ENCODE results near the gene PNISR.
"Not testable (repeated sequence)": the region's sequence is repeated elsewhere in the genome, so short reads cannot be mapped to it uniquely, and the experiment has no call there.

Gene PNISR, protein sequence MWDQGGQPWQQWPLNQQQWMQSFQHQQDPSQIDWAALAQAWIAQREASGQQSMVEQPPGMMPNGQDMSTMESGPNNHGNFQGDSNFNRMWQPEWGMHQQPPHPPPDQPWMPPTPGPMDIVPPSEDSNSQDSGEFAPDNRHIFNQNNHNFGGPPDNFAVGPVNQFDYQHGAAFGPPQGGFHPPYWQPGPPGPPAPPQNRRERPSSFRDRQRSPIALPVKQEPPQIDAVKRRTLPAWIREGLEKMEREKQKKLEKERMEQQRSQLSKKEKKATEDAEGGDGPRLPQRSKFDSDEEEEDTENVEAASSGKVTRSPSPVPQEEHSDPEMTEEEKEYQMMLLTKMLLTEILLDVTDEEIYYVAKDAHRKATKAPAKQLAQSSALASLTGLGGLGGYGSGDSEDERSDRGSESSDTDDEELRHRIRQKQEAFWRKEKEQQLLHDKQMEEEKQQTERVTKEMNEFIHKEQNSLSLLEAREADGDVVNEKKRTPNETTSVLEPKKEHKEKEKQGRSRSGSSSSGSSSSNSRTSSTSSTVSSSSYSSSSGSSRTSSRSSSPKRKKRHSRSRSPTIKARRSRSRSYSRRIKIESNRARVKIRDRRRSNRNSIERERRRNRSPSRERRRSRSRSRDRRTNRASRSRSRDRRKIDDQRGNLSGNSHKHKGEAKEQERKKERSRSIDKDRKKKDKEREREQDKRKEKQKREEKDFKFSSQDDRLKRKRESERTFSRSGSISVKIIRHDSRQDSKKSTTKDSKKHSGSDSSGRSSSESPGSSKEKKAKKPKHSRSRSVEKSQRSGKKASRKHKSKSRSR

GRCh38 chr6:99424761-99425646 is at the start of gene PNISR:
PNISR (minus strand) TSS chr6:99425308; CDS start chr6:99414659, 10,649 bp downstream.
- DNase-seq, result peak; percentile 90 to 96

- no peak for DNase-seq
Measured at GRCh38 chr6:99473730-99474129, 48.6 kb upstream of the PNISR start.

DNA sequence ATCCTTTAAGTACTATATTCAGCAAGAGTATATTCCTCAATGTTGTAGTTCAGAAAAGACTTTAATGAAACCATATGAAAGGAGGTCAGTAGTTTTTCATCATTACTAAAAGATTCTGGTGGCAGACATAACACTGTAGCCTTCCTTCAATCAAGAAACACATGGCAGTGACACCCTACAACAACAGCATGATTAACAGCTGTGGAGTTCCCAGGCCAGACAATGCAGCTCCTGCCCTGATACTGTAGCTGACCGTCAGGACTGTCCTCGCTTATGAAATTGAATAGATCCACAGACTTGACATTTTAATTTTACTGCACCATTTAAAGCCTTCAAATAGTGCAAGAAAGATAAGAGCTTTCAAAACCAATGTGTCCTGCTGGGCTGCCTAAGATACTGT is 46.5 kb upstream of the PNISR start:
- no peak for DNase-seq

DNA sequence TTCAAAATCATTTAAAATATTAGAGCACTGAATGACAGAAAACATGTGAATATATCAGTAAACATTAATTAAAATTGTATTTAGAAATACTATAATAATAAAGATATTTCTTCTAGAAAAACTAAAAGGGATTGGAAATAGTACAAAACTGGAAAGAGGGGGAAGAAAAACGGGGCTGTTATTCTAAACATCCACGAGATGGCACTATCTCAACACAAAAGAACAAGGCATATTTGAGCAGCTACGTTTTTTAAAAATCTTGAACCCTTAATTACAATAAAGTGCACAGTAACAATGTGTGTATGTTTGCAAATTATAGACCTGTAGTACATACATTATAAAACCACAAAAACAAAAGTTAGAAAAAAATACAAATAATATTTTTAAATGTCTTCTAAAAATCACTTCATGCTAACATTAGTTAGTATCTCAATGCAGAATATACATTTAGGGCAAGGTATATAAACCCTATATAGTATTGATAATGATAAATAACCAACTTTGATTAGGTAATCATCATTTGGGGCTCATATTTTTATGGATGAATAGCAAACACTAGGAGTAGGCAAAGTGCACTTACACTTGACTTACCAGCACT is 42.5 kb upstream of the PNISR start:
- DNase-seq, result peak in 1 of 2 experiments; percentile 20

- DNase-seq, result not testable (repeated sequence)
Measured at GRCh38 chr6:99459133-99459532, 34.0 kb upstream of the PNISR start.

DNA sequence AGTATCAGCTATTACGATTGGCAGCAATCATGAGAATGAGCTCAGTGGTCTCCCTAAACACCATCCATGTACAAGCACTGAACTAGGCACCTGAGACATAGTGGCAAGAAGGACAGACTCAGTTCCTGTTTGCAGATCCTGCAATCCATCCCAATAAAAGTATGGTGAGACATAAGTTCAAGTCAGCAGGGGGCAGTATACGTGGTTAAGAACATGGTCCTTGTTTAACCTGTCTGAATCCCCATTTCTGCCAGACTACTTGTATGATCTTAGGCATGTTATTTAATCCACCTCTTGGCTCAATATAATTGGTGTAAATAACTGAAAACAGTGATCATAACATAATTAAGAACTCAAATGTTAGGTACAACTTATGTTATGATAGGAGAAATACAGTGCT is 33.2 kb upstream of the PNISR start:
- no peak for DNase-seq

GRCh38 chr6:99446076-99446475 is 21.0 kb upstream of the PNISR start:
- no peak for DNase-seq

GRCh38 chr6:99434702-99435530 is 9.8 kb upstream of the PNISR start:
- peak in 1 of 2 experiments; percentile 4 for DNase-seq

- DNase-seq, result no peak
Measured at GRCh38 chr6:99432877-99433276, 7.8 kb upstream of the PNISR start.

DNA sequence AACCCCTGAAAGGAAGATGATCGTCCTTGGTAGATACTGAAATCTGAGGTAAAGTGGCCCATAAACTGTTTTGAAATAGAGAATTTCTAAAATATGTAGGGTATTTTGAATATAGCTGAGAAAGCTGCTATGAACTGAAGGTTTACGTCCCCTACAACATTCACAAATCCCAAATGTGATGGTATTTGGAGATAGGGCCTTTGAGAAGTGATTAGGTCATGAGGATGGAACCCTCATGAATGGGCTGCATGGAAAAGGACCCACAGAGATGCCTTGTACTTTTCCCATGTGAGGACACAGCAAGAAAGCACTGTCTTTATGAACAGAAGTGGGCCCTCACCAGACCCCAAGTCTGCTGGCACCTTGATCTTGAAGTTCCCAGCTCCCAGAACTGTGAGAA is 6.8 kb upstream of the PNISR start:
- DNase-seq, result no peak

DNA sequence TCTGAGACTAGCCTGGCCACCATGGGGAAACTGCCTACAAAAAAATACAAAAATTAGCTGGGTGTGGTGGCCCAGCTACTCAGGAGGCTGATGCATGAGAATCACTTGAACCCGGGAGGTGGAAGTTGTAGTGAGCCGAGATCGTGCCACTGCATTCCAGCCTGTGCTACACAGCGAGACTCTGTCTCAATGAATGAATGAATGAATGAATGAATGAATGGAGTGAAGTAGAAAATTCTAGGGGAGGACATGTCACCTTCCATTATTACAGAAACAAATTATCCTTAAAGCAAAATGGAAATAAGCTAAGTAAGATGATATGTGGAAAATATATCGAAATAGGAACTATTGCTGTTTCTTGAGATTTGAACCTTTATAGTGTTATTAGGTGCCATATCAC is 2.9 kb upstream of the PNISR start:
- DNase-seq, result no peak

- no peak for DNase-seq
Measured at GRCh38 chr6:99426451-99426757, 1.3 kb upstream of the PNISR start.

- peak; percentile 44 to 75 for DNase-seq
Measured at GRCh38 chr6:99425647-99426450, 741 bp upstream of the PNISR start.

DNA sequence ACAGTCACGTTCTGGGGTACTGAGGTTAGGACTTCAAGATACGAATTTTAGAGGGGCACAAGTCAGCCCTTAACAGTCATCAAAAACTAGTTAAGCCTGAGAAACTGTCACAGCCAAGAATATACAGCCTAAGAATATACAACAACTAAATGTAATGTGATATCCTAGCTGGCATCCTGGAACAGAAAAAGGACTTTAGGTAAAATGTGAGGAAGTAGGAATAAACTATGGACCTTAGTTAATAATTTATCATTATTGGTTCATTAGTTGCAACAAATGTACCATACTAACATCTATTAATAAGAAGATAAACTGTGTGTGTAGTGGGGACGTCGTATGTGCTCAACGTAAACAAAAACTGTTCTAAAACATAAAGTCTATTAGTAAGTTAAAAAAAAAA is 1.1 kb downstream of the PNISR start:
- DNase-seq, result no peak

GRCh38 chr6:99422912-99423311 is 2.2 kb downstream of the PNISR start:
- no peak for DNase-seq

DNA sequence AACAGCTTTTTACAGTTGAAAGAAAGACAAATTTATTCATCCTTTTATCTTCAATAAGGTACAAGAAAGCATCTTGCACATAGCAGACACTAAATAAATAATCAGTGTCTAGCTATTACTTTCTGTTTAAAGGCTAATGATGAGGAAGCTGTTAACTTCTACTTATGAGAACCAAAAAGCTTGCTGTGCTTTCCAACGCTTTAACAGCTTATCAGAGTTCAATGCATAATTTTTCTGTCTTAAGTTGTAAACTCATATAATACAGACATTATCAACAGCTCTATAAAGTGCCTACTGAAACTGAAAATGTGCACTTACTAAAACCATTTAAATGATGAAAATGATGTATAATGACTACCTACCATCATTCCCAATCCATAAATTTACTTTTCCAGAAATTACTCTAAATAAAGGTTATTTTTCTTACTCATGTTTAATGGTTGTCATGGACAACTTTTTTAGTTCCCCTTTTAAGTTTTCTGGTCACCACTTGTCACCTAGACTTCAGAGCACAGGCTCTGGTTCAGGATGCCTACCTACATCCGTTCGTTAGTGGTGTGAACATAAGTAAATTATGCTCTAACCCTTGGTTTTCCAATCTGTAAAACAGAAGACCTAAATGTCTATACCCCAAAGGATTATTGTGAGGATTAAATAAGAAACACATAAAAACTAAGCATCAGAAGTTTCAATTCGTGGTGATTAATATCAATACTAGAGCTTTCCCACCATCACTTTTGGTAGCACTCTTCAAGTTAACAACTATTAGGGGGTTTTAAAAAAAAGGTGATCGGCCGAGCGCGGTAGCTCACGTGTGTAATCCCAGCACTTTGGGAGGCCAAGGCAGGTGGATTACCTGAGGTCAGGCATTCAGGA is 8.0 kb downstream of the PNISR start:
- no peak for DNase-seq

DNA sequence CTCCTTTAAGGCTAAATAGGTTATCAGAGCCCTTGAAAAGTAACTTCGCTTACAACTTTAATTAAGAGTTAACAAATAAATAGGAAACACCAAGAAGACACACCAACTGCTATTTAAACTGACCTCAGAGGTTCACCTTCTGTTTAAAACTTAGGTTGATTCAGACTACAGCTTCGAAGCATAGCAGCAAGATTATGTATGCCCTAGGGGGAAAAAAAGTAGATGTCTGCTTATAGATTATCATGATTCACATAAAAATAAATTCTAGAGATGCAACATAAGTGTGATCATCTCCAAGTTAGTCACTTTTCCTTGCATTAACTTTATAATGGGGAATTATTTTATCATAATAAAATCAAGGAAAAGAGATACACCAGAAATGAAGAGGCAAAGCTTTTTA is 8.9 kb downstream of the PNISR start:
- DNase-seq, result no peak

GRCh38 chr6:99415446-99415845 is 9.7 kb downstream of the PNISR start:
- no peak for DNase-seq

- DNase-seq, result no peak
Measured at GRCh38 chr6:99412065-99412464, 13.0 kb downstream of the PNISR start.

GRCh38 chr6:99409672-99410071 is 15.4 kb downstream of the PNISR start:
- peak; percentile 3 to 6 for DNase-seq

Data from NCI-H2081 (cell line).